ENCODE data around the gene MYH10. TPM values are rescaled to one million over a fixed set of nuclear protein-coding genes. Genes with fewer than 3 reads are reported as not detected.

The MYH10 gene
- total RNA-seq, 2 experiments from 2014 or later, result 17.0 to 21.3 TPM

DNA sequence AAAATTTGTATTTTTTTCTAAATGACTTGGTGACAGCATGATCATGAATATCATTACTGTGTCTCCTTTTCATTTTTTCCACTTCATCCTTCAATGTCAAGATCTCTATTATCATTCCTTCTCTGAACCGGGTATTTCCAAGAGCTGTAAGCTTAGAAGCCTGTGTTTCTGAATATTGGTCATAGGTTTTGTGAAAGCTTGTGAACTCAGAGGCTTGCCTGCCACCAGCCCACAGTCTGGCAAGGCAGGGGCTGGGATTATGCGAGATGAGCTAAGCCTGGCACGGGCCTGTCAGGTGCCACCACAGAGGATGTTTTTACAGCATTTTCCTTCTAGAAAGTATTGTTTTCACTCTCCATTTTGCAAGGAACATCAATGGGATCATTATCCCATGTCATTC lies 92.8 kb downstream of the MYH10 start:
- DNase-seq (peak; percentile 18), ATAC-seq (peak; percentile 66)
- H3K4me3 Mint-ChIP-seq, result no peak overlapping the region
- ChIA-PET POLR2A (no interaction called here), CTCF (no interaction called here)
- H3K27me3 Mint-ChIP-seq, result no peaks in the 10 kb centered on the region
- peaks cover 4% of the 10 kb centered on the region for H3K4me1 Mint-ChIP-seq
- H3K9me3 Mint-ChIP-seq (ENCODE audit: low read depth), result no peaks in the 10 kb centered on the region
- intact Hi-C loops (cut with DNase I, micrococcal nuclease), result no loop called here
- no peaks in the 10 kb centered on the region for H3K36me3 Mint-ChIP-seq (ENCODE audit: low read depth)
- H3K27ac Mint-ChIP-seq, result no peak overlapping the region

DNA sequence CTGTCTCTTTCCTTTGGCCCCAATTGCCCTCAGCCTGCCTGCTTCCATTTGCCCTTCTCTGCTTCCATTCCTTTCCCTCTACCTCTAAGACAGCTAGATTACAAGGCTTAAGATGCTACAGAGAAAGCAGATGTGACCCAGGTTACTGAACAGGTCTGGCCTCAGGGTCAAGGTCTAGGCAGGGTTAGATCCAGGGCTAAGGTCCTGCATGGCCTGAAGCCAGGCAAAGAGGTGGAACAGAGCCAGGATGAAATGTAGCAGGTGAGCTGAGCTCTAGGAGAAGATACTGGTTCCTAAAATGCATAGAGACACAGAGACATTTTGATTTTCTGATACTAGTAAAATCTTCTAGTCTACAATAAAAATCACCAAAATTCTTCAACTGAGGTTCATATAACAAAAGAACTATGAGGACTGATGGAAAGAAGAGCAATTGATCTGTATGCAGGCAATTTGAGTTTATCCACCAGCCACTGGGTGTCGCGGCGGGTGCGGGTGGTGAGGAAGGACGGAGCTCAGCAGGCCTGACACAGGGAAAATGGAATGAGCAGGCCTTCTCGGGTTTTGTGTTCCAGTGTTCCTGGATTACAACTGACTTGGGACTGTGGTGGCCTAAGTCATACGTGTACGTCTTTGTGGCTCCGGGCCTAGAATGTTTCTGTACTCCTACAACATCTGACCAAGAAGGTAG lies 95.9 kb downstream of the MYH10 start:
- intact Hi-C loops (cut with DNase I, micrococcal nuclease), result no loop called here
- H3K4me1 Mint-ChIP-seq, result peaks cover 4% of the 10 kb centered on the region
- no peaks in the 10 kb centered on the region for H3K9me3 Mint-ChIP-seq (ENCODE audit: low read depth)
- ATAC-seq (no peak), DNase-seq (no peak)
- POLR2A ChIA-PET, result no interaction called here
- H3K36me3 Mint-ChIP-seq (ENCODE audit: low read depth), result no peaks in the 10 kb centered on the region
- no peaks in the 10 kb centered on the region for H3K27me3 Mint-ChIP-seq
- H3K27ac Mint-ChIP-seq, result no peak overlapping the region
- H3K4me3 Mint-ChIP-seq, result no peak overlapping the region
- CTCF ChIA-PET, result no interaction called here

DNA sequence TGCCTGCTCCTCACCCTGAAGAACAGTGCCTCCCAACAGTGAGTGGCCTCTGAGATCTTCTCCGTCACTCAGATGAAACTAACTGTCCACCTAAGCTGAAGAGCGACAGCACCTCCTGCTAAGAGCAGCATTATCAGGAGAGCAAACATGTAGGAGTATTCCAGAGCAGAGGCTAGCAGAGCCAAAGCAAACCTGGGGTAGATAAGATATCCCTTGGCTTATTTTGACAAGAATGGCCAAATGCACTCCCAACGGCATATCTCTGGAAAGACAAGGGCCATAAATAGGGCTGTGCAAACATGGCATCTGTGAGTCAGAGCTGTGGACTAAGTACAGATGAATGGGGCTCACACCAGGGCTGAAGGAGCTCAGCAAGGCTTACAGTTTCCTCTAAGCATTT lies 98.5 kb downstream of the MYH10 start:
- ChIA-PET POLR2A (no interaction called here), CTCF (no interaction called here)
- Mint-ChIP-seq H3K27ac (no peak overlapping the region), H3K4me1 (no peaks in the 10 kb centered on the region), H3K27me3 (no peaks in the 10 kb centered on the region), H3K36me3 (ENCODE audit: low read depth) (no peaks in the 10 kb centered on the region), H3K4me3 (no peak overlapping the region), H3K9me3 (ENCODE audit: low read depth) (no peaks in the 10 kb centered on the region)
- intact Hi-C loops (cut with DNase I, micrococcal nuclease), result no loop called here
- DNase-seq (no peak), ATAC-seq (no peak)

DNA sequence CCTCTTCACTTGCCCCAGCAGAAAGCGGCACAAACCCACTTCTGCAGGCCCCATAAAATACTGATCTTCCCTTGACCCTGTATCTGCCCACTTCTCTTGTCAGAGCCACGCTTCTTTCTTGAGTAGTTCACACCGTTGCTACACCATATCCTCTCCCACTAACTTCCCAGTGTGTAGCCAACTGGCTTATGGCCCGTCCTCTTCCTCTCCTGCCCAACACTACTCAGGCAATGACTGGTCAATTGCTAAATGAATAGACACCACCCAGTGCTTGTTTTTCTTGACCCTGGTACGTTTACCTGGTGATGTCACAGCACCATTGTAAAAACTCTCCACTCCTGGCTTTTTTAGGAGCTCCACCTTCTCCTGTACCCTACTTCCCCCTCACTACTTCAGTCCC lies 107.9 kb downstream of the MYH10 start:
- no peaks in the 10 kb centered on the region for H3K4me1 Mint-ChIP-seq
- H3K27ac Mint-ChIP-seq, result no peak overlapping the region

DNA sequence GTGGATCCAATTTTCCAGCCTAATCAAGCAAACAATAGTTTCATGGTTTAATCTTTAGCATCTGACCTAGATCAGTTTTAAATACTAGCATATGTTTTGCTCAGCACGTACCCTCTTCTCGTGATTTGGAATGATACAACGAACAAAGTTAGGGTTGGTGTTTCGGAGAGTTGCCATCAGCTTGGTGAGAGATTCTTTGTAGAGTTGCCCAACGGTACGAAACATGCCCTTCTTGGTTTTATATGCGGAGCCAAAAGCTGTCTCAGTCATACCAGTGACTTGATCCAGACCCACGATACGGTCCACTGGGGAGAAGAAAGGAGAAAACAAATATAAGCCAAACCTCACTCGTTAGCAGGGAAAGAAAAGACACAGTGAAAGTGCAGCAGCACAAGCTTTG lies 109.5 kb downstream of the MYH10 start:
- H3K27me3 Mint-ChIP-seq, result no peaks in the 10 kb centered on the region
- ATAC-seq (no peak), DNase-seq (no peak)
- no peaks in the 10 kb centered on the region for H3K36me3 Mint-ChIP-seq (ENCODE audit: low read depth)
- ChIA-PET CTCF (no interaction called here), POLR2A (no interaction called here)
- H3K4me3 Mint-ChIP-seq, result no peak overlapping the region
- intact Hi-C loops (cut with DNase I, micrococcal nuclease), result no loop called here
- H3K27ac Mint-ChIP-seq, result no peak overlapping the region
- no peaks in the 10 kb centered on the region for H3K9me3 Mint-ChIP-seq (ENCODE audit: low read depth)
- H3K4me1 Mint-ChIP-seq, result no peaks in the 10 kb centered on the region

More for the DNA sequence above, 107.9 kb downstream of the MYH10 start:
- intact Hi-C loops (cut with DNase I, micrococcal nuclease), result no loop called here
- ChIA-PET CTCF (interaction anchor here (0.9 kb wide), 1 partner anchor 58 kb away, joined by 3 read pairs; no protein-coding TSS in a partner anchor), POLR2A (no interaction called here)
- Mint-ChIP-seq H3K9me3 (ENCODE audit: low read depth) (no peaks in the 10 kb centered on the region), H3K4me3 (no peak overlapping the region), H3K36me3 (ENCODE audit: low read depth) (no peaks in the 10 kb centered on the region), H3K27me3 (no peaks in the 10 kb centered on the region)
- DNase-seq (no peak), ATAC-seq (no peak)

DNA sequence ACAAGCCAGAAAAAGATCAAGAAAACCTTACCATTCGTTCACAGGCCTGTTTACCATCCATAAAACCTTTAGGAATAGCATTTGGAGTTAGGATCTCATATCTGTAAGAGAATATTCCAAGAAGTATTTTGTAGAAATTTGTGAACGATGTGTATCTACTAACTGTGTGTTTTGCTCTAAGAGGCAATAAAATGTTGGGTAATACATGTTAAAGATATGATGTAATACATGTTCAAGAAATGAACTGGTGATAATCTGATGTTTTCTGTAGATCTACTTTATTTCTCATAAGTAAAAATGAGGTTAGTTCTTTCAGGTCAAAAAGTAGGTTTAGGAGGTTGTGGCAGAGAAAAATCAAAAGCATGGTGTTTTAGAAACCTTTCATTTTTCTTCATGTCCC lies 111.7 kb downstream of the MYH10 start:
- intact Hi-C loops (cut with DNase I, micrococcal nuclease), result no loop called here
- POLR2A ChIA-PET, result no interaction called here
- no peaks in the 10 kb centered on the region for H3K9me3 Mint-ChIP-seq (ENCODE audit: low read depth)
- no peak overlapping the region for H3K27ac Mint-ChIP-seq
- H3K36me3 Mint-ChIP-seq (ENCODE audit: low read depth), result no peaks in the 10 kb centered on the region
- no peak for DNase-seq
- CTCF ChIA-PET, result interaction anchor here (0.6 kb wide), 1 partner anchor 140 kb away, joined by 4 read pairs; no protein-coding TSS in a partner anchor
- H3K4me3 Mint-ChIP-seq, result no peak overlapping the region
- no peaks in the 10 kb centered on the region for H3K4me1 Mint-ChIP-seq
- H3K27me3 Mint-ChIP-seq, result no peaks in the 10 kb centered on the region
- no peak for ATAC-seq

DNA sequence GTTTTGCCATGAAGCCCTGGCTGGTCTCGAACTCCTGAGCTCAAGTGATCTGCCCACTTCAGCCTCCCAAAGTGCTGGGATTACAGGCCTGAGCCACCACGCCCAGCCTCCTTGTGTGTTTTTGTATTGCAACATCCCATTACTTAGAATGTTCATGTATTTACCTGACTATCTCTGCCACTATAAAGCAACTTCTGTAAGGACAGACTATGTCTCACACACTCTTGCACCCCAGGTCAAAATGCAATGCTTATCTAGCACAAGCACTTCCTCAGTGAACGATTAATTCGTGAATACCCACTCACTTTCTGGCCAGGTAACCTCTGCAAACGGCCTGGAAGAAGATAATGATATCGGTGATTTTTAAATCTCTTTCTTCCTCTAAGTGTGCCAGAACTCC lies 112.2 kb downstream of the MYH10 start:
- no peak for DNase-seq
- Mint-ChIP-seq H3K27me3 (no peaks in the 10 kb centered on the region), H3K27ac (no peak overlapping the region), H3K9me3 (ENCODE audit: low read depth) (no peaks in the 10 kb centered on the region), H3K4me3 (no peak overlapping the region), H3K4me1 (no peaks in the 10 kb centered on the region), H3K36me3 (ENCODE audit: low read depth) (no peaks in the 10 kb centered on the region)
- ChIA-PET POLR2A (no interaction called here), CTCF (interaction anchor here (0.6 kb wide), 1 partner anchor 1547 kb away, joined by 3 read pairs; no protein-coding TSS in a partner anchor)
- intact Hi-C loops (cut with DNase I, micrococcal nuclease), result no loop called here
- no peak for ATAC-seq

DNA sequence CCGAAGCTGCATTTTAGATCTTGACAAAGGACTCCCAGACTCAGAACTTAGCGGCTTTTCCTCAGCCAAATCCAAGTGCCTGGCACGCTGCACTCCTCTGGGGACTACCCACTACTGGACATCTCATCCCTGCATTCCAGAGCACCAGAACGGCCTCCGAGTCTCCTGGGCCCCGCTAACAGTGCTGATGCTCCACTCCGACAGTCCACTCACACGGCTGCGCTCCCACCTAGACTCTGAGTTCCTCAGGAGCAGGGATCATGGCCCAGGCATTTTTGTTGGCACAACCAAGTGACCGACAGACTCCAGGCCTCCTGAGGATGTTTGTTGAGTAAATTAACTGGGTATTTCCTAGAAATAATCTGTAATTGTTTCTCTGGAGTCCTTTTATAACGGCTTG lies 115.7 kb downstream of the MYH10 start:
- Mint-ChIP-seq H3K36me3 (ENCODE audit: low read depth) (no peaks in the 10 kb centered on the region), H3K4me3 (no peak overlapping the region), H3K4me1 (no peaks in the 10 kb centered on the region), H3K9me3 (ENCODE audit: low read depth) (no peaks in the 10 kb centered on the region), H3K27ac (no peak overlapping the region), H3K27me3 (no peaks in the 10 kb centered on the region)
- ATAC-seq (no peak), DNase-seq (no peak)
- ChIA-PET POLR2A (no interaction called here), CTCF (no interaction called here)
- intact Hi-C loops (cut with DNase I, micrococcal nuclease), result no loop called here

DNA sequence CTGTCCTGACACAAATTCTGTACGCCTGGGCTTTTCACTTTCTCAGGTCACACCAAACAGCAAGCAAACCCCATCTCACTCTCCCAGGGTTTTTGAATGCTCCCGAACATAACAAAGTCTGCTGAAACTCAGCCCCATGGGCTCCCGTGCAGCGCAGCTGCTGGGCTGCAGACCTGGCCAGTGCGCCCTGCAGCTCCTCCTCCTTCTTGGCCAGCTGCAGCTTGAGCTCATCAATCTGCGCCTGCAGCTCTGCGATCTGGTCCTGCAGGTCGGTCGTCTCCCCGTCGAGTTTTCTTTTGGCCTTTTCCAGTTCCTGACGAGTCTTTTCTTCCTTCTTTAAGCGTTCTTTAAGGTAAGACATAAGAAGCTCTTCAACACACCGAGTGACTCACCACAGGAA lies 124.4 kb downstream of the MYH10 start:
- peaks cover 4% of the 10 kb centered on the region for H3K36me3 Mint-ChIP-seq (ENCODE audit: low read depth)
- H3K27ac Mint-ChIP-seq, result no peak overlapping the region
- no peaks in the 10 kb centered on the region for H3K4me1 Mint-ChIP-seq
- no peaks in the 10 kb centered on the region for H3K27me3 Mint-ChIP-seq
- POLR2A ChIA-PET, result no interaction called here
- H3K4me3 Mint-ChIP-seq, result no peak overlapping the region
- ATAC-seq (no peak), DNase-seq (no peak)
- H3K9me3 Mint-ChIP-seq (ENCODE audit: low read depth), result no peaks in the 10 kb centered on the region
- CTCF ChIA-PET, result interaction anchor here (1.1 kb wide), 1 partner anchor 280 kb away, joined by 3 read pairs; no protein-coding TSS in a partner anchor
- intact Hi-C loops (cut with DNase I, micrococcal nuclease), result no loop called here

DNA sequence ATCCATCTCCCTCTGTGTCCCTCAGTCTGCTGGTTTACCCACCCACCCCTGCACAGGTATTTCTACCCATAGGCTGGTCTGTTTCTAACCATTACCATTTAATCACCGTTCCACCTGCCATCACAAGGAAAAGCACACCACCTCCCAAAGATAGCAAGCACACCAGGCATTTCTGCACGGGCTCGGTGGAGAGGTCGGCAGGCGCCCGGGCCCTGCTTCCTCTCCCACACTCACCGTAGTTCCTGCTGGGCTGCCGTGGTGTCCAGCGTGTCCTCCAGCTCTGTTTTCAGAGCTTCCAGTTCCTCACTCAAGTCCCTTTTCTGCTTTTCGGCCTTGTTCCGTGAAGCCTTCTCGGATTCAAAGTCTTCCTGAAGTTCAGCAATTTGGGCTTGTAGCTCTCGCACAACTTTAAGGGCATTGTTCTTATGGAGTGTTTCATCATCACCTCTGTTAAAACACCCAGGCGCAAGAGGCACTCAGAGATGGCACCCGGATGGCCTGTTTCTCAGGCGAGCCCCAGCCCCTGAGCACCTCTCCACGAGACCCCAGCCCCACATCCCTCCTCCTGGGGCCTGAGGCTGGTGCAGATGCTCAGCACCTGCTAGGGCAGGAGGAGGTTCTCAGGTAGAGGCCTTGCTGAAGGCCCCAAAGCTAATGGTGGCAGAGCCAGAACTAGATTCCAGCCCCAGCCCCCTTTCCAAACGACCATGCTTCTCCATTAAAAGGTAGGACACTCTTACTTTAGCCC lies 125.9 kb downstream of the MYH10 start:
- CTCF ChIA-PET, result no interaction called here

DNA sequence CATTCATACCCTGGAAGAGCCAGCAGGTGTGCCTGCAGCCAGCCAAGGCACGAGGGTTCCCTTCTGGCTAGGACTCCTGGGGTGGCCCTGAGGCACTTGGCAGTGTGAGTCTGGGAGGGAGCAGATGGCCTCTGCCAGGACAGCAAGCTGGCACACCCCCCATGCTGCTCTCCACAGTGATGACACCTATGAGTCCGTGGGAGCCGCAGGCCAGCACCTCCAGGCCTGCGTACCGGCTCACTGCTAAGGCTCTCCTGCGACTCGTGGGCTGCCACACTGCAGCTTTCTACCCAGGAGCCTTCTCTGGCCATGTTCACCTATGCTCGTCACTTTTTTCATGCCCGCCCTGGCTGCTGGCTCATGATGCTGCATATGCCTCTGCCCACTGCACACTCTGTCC lies 126.7 kb downstream of the MYH10 start:
- CTCF ChIA-PET, result interaction anchor here (0.7 to 0.9 kb wide), 2 partner anchors 23 to 144 kb away, joined by 3 to 4 read pairs; no protein-coding TSS in a partner anchor
- intact Hi-C loops (cut with DNase I, micrococcal nuclease), result no loop called here
- no peak for DNase-seq
- no peaks in the 10 kb centered on the region for H3K4me1 Mint-ChIP-seq
- no peak overlapping the region for H3K27ac Mint-ChIP-seq
- POLR2A ChIA-PET, result no interaction called here
- no peaks in the 10 kb centered on the region for H3K9me3 Mint-ChIP-seq (ENCODE audit: low read depth)
- peaks cover 4% of the 10 kb centered on the region for H3K36me3 Mint-ChIP-seq (ENCODE audit: low read depth)
- H3K4me3 Mint-ChIP-seq, result no peak overlapping the region
- no peaks in the 10 kb centered on the region for H3K27me3 Mint-ChIP-seq
- ATAC-seq, result no peak

More for the DNA sequence above, 125.9 kb downstream of the MYH10 start:
- ATAC-seq (no peak), DNase-seq (no peak)
- H3K9me3 Mint-ChIP-seq (ENCODE audit: low read depth), result no peaks in the 10 kb centered on the region
- no peaks in the 10 kb centered on the region for H3K27me3 Mint-ChIP-seq
- POLR2A ChIA-PET, result no interaction called here
- no peak overlapping the region for H3K27ac Mint-ChIP-seq
- peaks cover 4% of the 10 kb centered on the region for H3K36me3 Mint-ChIP-seq (ENCODE audit: low read depth)
- intact Hi-C loops (cut with DNase I, micrococcal nuclease), result no loop called here
- H3K4me1 Mint-ChIP-seq, result no peaks in the 10 kb centered on the region
- H3K4me3 Mint-ChIP-seq, result no peak overlapping the region

DNA sequence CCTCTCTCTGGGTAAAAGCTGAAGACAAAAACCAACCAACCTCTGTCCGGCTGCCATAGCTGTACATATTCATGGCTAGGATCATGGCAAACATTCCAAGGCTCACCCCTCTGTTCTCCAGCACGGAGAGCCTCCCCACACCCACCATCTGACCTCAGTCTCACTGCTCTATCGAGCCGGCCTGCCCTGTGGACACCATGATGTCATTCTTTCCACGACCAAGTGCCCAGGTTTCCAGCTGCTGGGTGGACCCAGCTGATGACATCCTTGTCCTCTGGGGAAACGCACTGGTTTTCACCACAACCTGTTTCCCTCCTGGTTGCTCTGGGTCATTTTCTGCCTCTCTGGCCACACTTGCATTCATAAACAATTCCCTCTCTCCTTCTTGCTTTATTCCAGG lies 127.2 kb downstream of the MYH10 start:
- H3K27me3 Mint-ChIP-seq, result no peaks in the 10 kb centered on the region
- POLR2A ChIA-PET, result no interaction called here
- intact Hi-C loops (cut with DNase I, micrococcal nuclease), result no loop called here
- CTCF ChIA-PET, result interaction anchor here (0.7 to 0.9 kb wide), 2 partner anchors 23 to 143 kb away, joined by 3 to 4 read pairs; no protein-coding TSS in a partner anchor
- no peaks in the 10 kb centered on the region for H3K9me3 Mint-ChIP-seq (ENCODE audit: low read depth)
- H3K36me3 Mint-ChIP-seq (ENCODE audit: low read depth), result peaks cover 4% of the 10 kb centered on the region
- no peak overlapping the region for H3K27ac Mint-ChIP-seq
- DNase-seq, result no peak
- no peak for ATAC-seq
- no peak overlapping the region for H3K4me3 Mint-ChIP-seq
- no peaks in the 10 kb centered on the region for H3K4me1 Mint-ChIP-seq
